Activated CD4-positive, alpha-beta memory T cell treated with anti-CD3 and anti-CD28 coated beads, Interleukin-2, amount 10 ng/mL, durations not matched to agents 7 days and 5 days (primary cell): ENCODE measurements around the gene ARRB1. TPM values are rescaled to one million over a fixed set of nuclear protein-coding genes. Genes with fewer than 3 reads are reported as not detected.

Source experiments
- CTCF ChIA-PET: fragments of 350-600 bp; sonication (Branson Sonifier 250); formaldehyde crosslinking; loops from one replicate; lab custom pipeline; 2021; ENCODE audit warnings: antibody characterized with exemption, inconsistent platforms; lab: Charles Lee
- POLR2A ChIA-PET: fragments of 350-600 bp; sonication (Branson Sonifier 250); formaldehyde crosslinking; loops from one replicate; lab custom pipeline; 2021; ENCODE audit warnings: antibody characterized with exemption; lab: Charles Lee
- DNase-seq: peaks from one replicate; pipeline ENCODE4 v3.0.0-alpha.2; 2020
- H3K27ac Mint-ChIP-seq: one replicate; pipeline ENCODE4 v1.8.0; 2021; ENCODE audit warnings: mild to moderate bottlenecking, mixed read lengths
- H3K27me3 Mint-ChIP-seq: one replicate; pipeline ENCODE4 v1.8.0; 2021; ENCODE audit warnings: mixed read lengths
- H3K36me3 Mint-ChIP-seq: one replicate; pipeline ENCODE4 v1.8.0; 2021; ENCODE audit warnings: low read depth, mixed read lengths
- H3K4me1 Mint-ChIP-seq: one replicate; pipeline ENCODE4 v1.8.0; 2021; ENCODE audit warnings: mixed read lengths
- H3K4me3 Mint-ChIP-seq: one replicate; pipeline ENCODE4 v1.8.0; 2021; ENCODE audit warnings: mild to moderate bottlenecking, mixed read lengths
- H3K9me3 Mint-ChIP-seq: one replicate; pipeline ENCODE4 v1.8.0; 2021; ENCODE audit warnings: mixed read lengths
- total RNA-seq, 2 experiments: library from RNA; stranded (reverse); gene quantifications; one replicate each; pipeline ENCODE4 v1.2.3, GENCODE V29; 2021

ARRB1 gene
- total RNA-seq: 10 to 100 TPM; 13.4 to 19.0 TPM

GRCh38 chr11:75351541-75351790 is at the start of gene ARRB1:
ARRB1 (minus strand) TSS chr11:75351661; CDS start chr11:75351607, 54 bp downstream.
- DNase-seq: no peak
- H3K9me3 Mint-ChIP-seq: no peaks in the 10 kb centered on the region
- H3K4me1 Mint-ChIP-seq: peaks cover 36% of the 10 kb centered on the region
- peak within 1 kb of the TSS; percentile 75 for H3K27ac Mint-ChIP-seq
- CTCF ChIA-PET: interaction anchor here (1.0 to 1.7 kb wide), 4 partner anchors 18 to 110 kb away, joined by 3 to 8 read pairs (median 6); no protein-coding TSS in a partner anchor
- H3K27me3 Mint-ChIP-seq: peaks cover 2% of the 10 kb centered on the region
- peak within 1 kb of the TSS; percentile 85 for H3K4me3 Mint-ChIP-seq
- H3K36me3 Mint-ChIP-seq: no peaks in the 10 kb centered on the region
- POLR2A ChIA-PET: interaction anchor here (1.2 to 5.2 kb wide), 3 partner anchors 11 to 49 kb away, joined by 3 to 49 read pairs (median 8); no protein-coding TSS in a partner anchor

DNA sequence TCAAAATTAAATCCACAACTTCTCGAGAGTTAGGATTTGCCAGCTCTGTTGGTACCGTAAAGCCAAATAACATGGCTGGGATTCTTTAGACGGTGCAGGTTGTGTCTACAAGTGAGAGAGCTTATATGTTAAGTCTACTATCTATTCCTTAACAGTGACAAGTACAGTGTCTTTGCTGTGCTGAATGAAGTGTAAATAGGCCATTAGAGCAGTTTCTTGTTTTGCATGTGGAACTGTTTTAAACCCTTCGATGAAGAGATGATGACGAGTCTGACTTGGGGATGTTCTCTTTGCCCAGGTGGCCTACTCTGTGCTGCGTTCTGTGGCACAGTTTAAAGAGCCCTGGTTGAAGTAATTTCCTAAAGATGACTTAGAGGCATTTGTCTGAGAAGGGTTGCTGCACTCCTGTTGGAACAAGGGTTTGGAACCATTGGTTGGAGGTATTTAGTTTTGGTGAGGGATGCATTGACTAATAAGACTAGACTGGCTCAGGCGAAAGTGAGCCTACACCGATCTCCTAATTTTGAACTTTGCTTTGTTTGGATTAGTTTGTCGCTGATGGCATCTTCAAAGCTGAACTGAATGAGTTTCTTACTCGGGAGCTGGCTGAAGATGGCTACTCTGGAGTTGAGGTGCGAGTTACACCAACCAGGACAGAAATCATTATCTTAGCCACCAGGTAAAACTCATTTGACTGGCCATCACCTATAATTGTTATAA is 48.8 kb upstream of the ARRB1 start:
- DNase-seq: peak; percentile 20
- CTCF ChIA-PET: interaction anchor here (0.9 to 2.4 kb wide), 11 partner anchors 8 to 131 kb away, joined by 3 to 27 read pairs (median 5); partner anchors contain the start of gene GDPD5
- H3K27ac Mint-ChIP-seq: peak overlapping the region; percentile 98
- peaks cover 6% of the 10 kb centered on the region for H3K27me3 Mint-ChIP-seq
- H3K4me1 Mint-ChIP-seq: peaks cover 49% of the 10 kb centered on the region
- no peaks in the 10 kb centered on the region for H3K9me3 Mint-ChIP-seq
- H3K4me3 Mint-ChIP-seq: peak overlapping the region; percentile 96
- peaks cover 59% of the 10 kb centered on the region for H3K36me3 Mint-ChIP-seq
- POLR2A ChIA-PET: interaction anchor here (0.7 to 3.4 kb wide), 27 partner anchors 8 to 137 kb away, joined by 3 to 29 read pairs (median 5); partner anchors contain the start of genes ARRB1 and GDPD5

- ChIA-PET CTCF (interaction anchor here (1.1 to 2.4 kb wide), 9 partner anchors 9 to 132 kb away, joined by 3 to 27 read pairs (median 5); no protein-coding TSS in a partner anchor), POLR2A (interaction anchor here (0.7 to 3.4 kb wide), 23 partner anchors 9 to 138 kb away, joined by 3 to 29 read pairs (median 6); partner anchors contain the start of genes ARRB1 and GDPD5)
- peak within 1 kb of the TSS; percentile 98 for H3K27ac Mint-ChIP-seq
- H3K9me3 Mint-ChIP-seq: no peaks in the 10 kb centered on the region
- peaks cover 6% of the 10 kb centered on the region for H3K27me3 Mint-ChIP-seq
- peaks cover 46% of the 10 kb centered on the region for H3K4me1 Mint-ChIP-seq
- peaks cover 53% of the 10 kb centered on the region for H3K36me3 Mint-ChIP-seq
- peak; percentile 92 for DNase-seq
- peak within 1 kb of the TSS; percentile 96 for H3K4me3 Mint-ChIP-seq
Observed at GRCh38 chr11:75399344-75400145, 48.1 kb upstream of the ARRB1 start, which contains the start of gene RPS3. RPS3 (plus strand) TSS chr11:75399518; CDS start chr11:75399548, 30 bp downstream.

GRCh38 chr11:75398906-75399305 is 47.4 kb upstream of the ARRB1 start:
- ChIA-PET POLR2A (interaction anchor here (1.3 to 3.4 kb wide), 6 partner anchors 8 to 139 kb away, joined by 3 to 29 read pairs (median 6); partner anchors contain the start of gene GDPD5), CTCF (interaction anchor here (1.4 to 2.3 kb wide), 5 partner anchors 10 to 133 kb away, joined by 3 to 13 read pairs (median 10); no protein-coding TSS in a partner anchor)
- Mint-ChIP-seq H3K27ac (peak overlapping the region; percentile 98), H3K4me3 (peak overlapping the region; percentile 96), H3K27me3 (peaks cover 6% of the 10 kb centered on the region), H3K9me3 (no peaks in the 10 kb centered on the region), H3K36me3 (peaks cover 46% of the 10 kb centered on the region), H3K4me1 (peaks cover 40% of the 10 kb centered on the region)
- no peak for DNase-seq

DNA sequence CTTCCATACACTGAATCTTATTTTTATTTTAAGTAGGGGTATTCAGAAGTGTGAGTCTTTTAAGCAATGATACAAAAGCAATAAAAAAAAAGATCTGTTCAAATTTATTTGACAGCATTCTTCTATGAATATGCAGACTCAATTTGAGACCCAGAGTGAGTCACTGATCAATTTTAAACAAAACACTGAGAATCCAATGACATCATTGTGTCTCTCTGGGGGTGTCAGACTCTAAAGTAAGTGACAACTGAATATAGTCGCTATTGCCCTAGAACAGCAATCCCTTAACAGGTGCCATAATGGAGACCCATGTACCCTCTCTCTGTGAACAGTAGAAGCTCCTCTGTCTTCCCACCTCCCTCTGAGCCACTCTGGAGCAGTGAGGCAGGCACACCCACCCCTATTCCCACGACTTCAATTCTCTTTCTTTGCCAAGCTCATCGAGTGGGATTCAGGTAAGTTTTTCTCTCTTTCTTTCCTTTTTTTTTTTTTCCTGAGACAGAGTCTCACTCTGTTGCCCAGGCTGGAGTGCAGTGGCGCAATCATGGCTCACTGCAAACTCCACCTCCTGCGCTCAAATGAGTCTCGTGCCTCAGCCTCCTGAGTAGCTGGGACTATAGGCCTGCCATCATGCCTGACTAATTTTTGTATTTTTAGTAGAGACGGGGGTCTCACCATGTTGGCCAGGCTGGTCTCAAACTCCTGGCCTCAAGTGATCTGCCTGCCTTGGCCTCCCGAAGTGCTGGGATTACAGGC is 42.8 kb upstream of the ARRB1 start:
- H3K4me3 Mint-ChIP-seq: no peak overlapping the region
- H3K27me3 Mint-ChIP-seq: peaks cover 16% of the 10 kb centered on the region
- peaks cover under 1% of the 10 kb centered on the region for H3K36me3 Mint-ChIP-seq
- H3K9me3 Mint-ChIP-seq: no peaks in the 10 kb centered on the region
- no peak overlapping the region for H3K27ac Mint-ChIP-seq
- no peak for DNase-seq
- peaks cover 8% of the 10 kb centered on the region for H3K4me1 Mint-ChIP-seq
- POLR2A ChIA-PET: no interaction called here
- CTCF ChIA-PET: interaction anchor here (0.7 to 1.0 kb wide), 2 partner anchors 9 to 51 kb away, joined by 3 to 4 read pairs; no protein-coding TSS in a partner anchor

- H3K36me3 Mint-ChIP-seq: no peaks in the 10 kb centered on the region
- POLR2A ChIA-PET: interaction anchor here (2.8 kb wide), 1 partner anchor 143 kb away, joined by 13 read pairs; no protein-coding TSS in a partner anchor
Observed at GRCh38 chr11:75389925-75390324, 38.5 kb upstream of the ARRB1 start.

DNA sequence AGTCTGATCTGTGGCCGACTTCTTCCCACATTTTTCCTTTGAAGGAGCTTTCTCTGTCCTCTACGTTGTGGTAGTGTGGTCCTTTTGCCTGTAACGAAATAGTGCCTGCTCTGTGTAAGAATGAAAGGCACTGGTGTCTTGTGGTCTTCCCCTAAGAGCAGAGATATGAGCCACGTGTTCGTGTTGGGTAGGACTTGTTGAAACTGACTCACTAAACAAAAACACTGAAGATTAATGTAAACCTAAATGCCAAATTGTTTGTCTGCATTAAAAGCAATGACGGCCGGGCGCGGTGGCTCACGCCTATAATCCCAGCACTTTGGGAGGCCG is 37.8 kb upstream of the ARRB1 start:
- CTCF ChIA-PET: interaction anchor here (0.6 to 12.7 kb wide), 19 partner anchors 8 to 188 kb away, joined by 3 to 339 read pairs (median 7); partner anchors contain the start of gene ARRB1
- POLR2A ChIA-PET: interaction anchor here (0.7 to 2.8 kb wide), 3 partner anchors 11 to 144 kb away, joined by 3 to 13 read pairs (median 10); no protein-coding TSS in a partner anchor
- no peaks in the 10 kb centered on the region for H3K9me3 Mint-ChIP-seq
- peaks cover 12% of the 10 kb centered on the region for H3K27me3 Mint-ChIP-seq
- H3K27ac Mint-ChIP-seq: no peak overlapping the region
- H3K4me1 Mint-ChIP-seq: peaks cover 6% of the 10 kb centered on the region
- no peak for DNase-seq
- H3K36me3 Mint-ChIP-seq: no peaks in the 10 kb centered on the region
- H3K4me3 Mint-ChIP-seq: no peak overlapping the region

More at GRCh38 chr11:75389925-75390324, 38.5 kb upstream of the ARRB1 start:
- CTCF ChIA-PET: interaction anchor here (0.6 to 12.7 kb wide), 10 partner anchors 11 to 312 kb away, joined by 3 to 339 read pairs (median 6); partner anchors contain the start of gene ARRB1
- H3K27ac Mint-ChIP-seq: no peak overlapping the region
- no peaks in the 10 kb centered on the region for H3K9me3 Mint-ChIP-seq
- H3K27me3 Mint-ChIP-seq: peaks cover 12% of the 10 kb centered on the region
- no peaks in the 10 kb centered on the region for H3K4me1 Mint-ChIP-seq
- H3K4me3 Mint-ChIP-seq: no peak overlapping the region
- DNase-seq: no peak

DNA sequence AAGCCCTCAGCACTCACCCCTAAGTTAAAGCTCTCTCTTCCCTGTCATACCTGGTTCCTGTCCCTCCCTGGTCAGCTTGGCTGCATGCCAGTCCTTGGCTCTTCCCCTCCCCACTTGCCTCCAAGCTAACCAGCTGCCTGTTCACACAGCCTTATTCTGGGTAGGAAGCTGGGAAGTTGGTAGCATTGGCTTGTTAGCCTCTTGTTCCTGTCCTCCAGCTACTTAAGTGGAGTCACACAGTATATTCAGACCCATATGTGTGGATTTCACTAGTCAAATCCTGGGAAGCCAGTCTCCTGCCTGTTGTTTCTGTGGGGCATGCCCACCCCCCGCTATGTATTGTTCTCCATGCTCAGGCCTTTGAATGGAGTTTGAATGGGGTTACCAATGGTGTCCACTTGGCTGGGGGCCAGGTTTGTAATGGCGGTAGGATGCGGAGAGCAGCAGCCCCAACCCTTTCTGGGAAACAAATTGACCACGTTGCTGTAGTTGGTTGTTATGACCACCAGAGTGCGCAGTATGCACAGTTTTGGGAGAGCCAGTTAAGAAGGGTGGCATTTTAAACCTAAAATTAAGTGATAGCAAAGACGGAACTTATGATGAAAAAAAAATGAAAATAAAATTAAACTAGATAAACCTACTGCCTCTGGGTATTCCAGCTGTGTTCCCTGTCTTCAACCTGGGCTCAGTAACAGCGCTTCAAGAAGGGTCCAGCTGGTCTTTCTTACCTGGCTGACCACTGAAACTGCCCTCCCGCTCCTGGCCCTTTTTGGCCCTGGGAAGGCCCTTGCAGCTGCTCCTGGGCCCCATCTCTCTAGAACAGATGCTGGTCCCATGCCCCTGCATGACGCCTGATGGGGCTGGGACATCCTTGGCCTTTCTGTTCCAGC is 37.2 kb upstream of the ARRB1 start:
- ChIA-PET POLR2A (interaction anchor here (0.7 to 2.8 kb wide), 3 partner anchors 12 to 144 kb away, joined by 3 to 13 read pairs (median 10); no protein-coding TSS in a partner anchor), CTCF (interaction anchor here (0.5 to 12.7 kb wide), 24 partner anchors 9 to 896 kb away, joined by 3 to 339 read pairs (median 5); partner anchors contain the start of gene ARRB1)
- Mint-ChIP-seq H3K9me3 (no peaks in the 10 kb centered on the region), H3K4me3 (no peak overlapping the region), H3K36me3 (no peaks in the 10 kb centered on the region), H3K4me1 (peaks cover 12% of the 10 kb centered on the region), H3K27me3 (peaks cover 12% of the 10 kb centered on the region), H3K27ac (no peak overlapping the region)
- DNase-seq: peak; percentile 80

GRCh38 chr11:75387736-75388294 is 36.4 kb upstream of the ARRB1 start:
- Mint-ChIP-seq H3K4me3 (no peak overlapping the region), H3K4me1 (peaks cover 19% of the 10 kb centered on the region), H3K27ac (no peak overlapping the region), H3K27me3 (peaks cover 12% of the 10 kb centered on the region), H3K9me3 (no peaks in the 10 kb centered on the region), H3K36me3 (no peaks in the 10 kb centered on the region)
- ChIA-PET CTCF (interaction anchor here (0.5 to 12.7 kb wide), 20 partner anchors 10 to 895 kb away, joined by 3 to 339 read pairs (median 7); partner anchors contain the start of gene ARRB1), POLR2A (interaction anchor here (0.8 to 2.8 kb wide), 4 partner anchors 12 to 145 kb away, joined by 3 to 13 read pairs (median 6); no protein-coding TSS in a partner anchor)
- DNase-seq: no peak

GRCh38 chr11:75386942-75387630 is 35.6 kb upstream of the ARRB1 start:
- CTCF ChIA-PET: interaction anchor here (1.6 to 12.7 kb wide), 7 partner anchors 13 to 150 kb away, joined by 4 to 339 read pairs (median 16); partner anchors contain the start of gene ARRB1
- H3K4me1 Mint-ChIP-seq: peaks cover 19% of the 10 kb centered on the region
- H3K27ac Mint-ChIP-seq: no peak overlapping the region
- H3K9me3 Mint-ChIP-seq: no peaks in the 10 kb centered on the region
- H3K36me3 Mint-ChIP-seq: no peaks in the 10 kb centered on the region
- peaks cover 11% of the 10 kb centered on the region for H3K27me3 Mint-ChIP-seq
- POLR2A ChIA-PET: interaction anchor here (0.8 to 2.8 kb wide), 4 partner anchors 15 to 146 kb away, joined by 3 to 13 read pairs (median 3); no protein-coding TSS in a partner anchor
- DNase-seq: no peak
- H3K4me3 Mint-ChIP-seq: no peak overlapping the region
